K562 (cell line): ENCODE results near the gene GFRA1. TPM values are rescaled to one million over a fixed set of nuclear protein-coding genes. Genes with fewer than 3 reads are reported as not detected.

ENCODE experiments used
- ATAC-seq: fragments of 200-7000 bp; cut with Tn5 transposase; 3 replicates; pipeline ENCODE4 v1.9.1; 2020; ENCODE audit warnings: moderate library complexity
- BruUV-seq: library from RNA; stranded (reverse); fragments of 400-500 nt; replicated peaks from 2 replicates; lab custom pipeline; 2021; lab: Mats Ljungman, UMichigan
- CTCF ChIA-PET: fragments of 300-600 bp; formaldehyde crosslinking; extraction: SDS; loops from one replicate; lab custom pipeline; 2021; ENCODE audit warnings: low intra/inter-chr PET ratio; lab: Yijun Ruan, JAX
- POLR2A ChIA-PET: fragments of 300-600, 350-650 bp; sonication (Branson Sonifier 250); formaldehyde crosslinking; extraction: SDS; loops from one replicate; lab custom pipeline; 2021; ENCODE audit warnings: antibody characterized with exemption, inconsistent platforms; lab: Yijun Ruan, JAX
- DNase-seq, 4 experiments: peaks; one replicate each; pipeline versions ENCODE4 v3.0.0 to v3.0.0-alpha.2; 2011 to 2018; ENCODE audit warnings: low spot score in 3 of 4, mixed read lengths in 3 of 4; ENCODE audit errors: extremely low read depth in 1 of 4
- FAIRE-seq: peaks from 2 replicates; lab custom pipeline; 2011; peaks lifted over from hg19 to GRCh38; lab: Jason Lieb, UNC
- H2AFZ ChIP-seq: 2 replicates; pipeline ENCODE4 v1.6.0; 2011; ENCODE audit warnings: low read depth, low read length, control low read depth, inconsistent platforms
- H3K27ac ChIP-seq: fragments of 200-600 bp; 3 replicates; pipeline ENCODE4 v1.8.0; 2011; ENCODE audit warnings: low read depth, mild to moderate bottlenecking, control low read depth, inconsistent platforms, low read length, moderate library complexity, mixed read lengths; ENCODE audit errors: extremely low read depth
- H3K27me3 ChIP-seq, 2 experiments: fragments of 300-600 bp in 1 of 2; 2 replicates in 1 of 2; 3 replicates in 1 of 2; pipeline versions ENCODE4 v1.6.0 to v1.8.0; 2011; ENCODE audit warnings: inconsistent platforms in 2 of 2, low read length in 2 of 2, mild to moderate bottlenecking in 1 of 2, mixed read lengths in 1 of 2, moderate library complexity in 1 of 2; ENCODE audit not compliant: control insufficient read depth in 2 of 2, insufficient read depth in 2 of 2
- H3K36me3 ChIP-seq: fragments of 300-600 bp; 3 replicates; pipeline ENCODE4 v1.8.0; 2011; ENCODE audit warnings: mild to moderate bottlenecking, low read length, inconsistent platforms; ENCODE audit not compliant: control insufficient read depth, insufficient read depth
- H3K4me1 ChIP-seq, 2 experiments: fragments of 200-600 bp in 1 of 2; replicated peaks in 1 of 2; 2 replicates in 1 of 2; 3 replicates in 1 of 2; pipeline versions ENCODE4 v1.5.1 to v1.8.0; 2011; ENCODE audit warnings: inconsistent platforms in 2 of 2, low read length in 2 of 2, mild to moderate bottlenecking in 1 of 2, mixed read lengths in 1 of 2, moderate library complexity in 1 of 2; ENCODE audit not compliant: control insufficient read depth in 2 of 2, insufficient read depth in 2 of 2
- H3K4me2 ChIP-seq: 2 replicates; pipeline ENCODE4 v1.6.1; 2011; ENCODE audit warnings: low read length, control low read depth, inconsistent platforms, mixed read lengths; ENCODE audit not compliant: insufficient read depth
- H3K4me3 ChIP-seq: fragments of 200-600 bp; sonication (generic), shearing (Covaris generic); 2 replicates; pipeline ENCODE4 v1.5.1; 2016; ENCODE audit warnings: control low read depth, inconsistent platforms
- H3K79me2 ChIP-seq: fragments of 200-600 bp; 3 replicates; pipeline ENCODE4 v1.8.0; 2011; ENCODE audit warnings: low read length, inconsistent platforms; ENCODE audit not compliant: control insufficient read depth, insufficient read depth
- H3K9ac ChIP-seq, 2 experiments: 2 replicates each; pipeline versions ENCODE4 v1.6.0 to v1.6.1; 2011; ENCODE audit warnings: low read depth in 2 of 2, low read length in 2 of 2, control low read depth in 1 of 2, inconsistent platforms in 1 of 2, mild to moderate bottlenecking in 1 of 2, mixed read lengths in 1 of 2; ENCODE audit not compliant: insufficient read depth in 1 of 2
- H3K9me1 ChIP-seq: one replicate; pipeline ENCODE4 v1.6.0; 2011; ENCODE audit warnings: inconsistent platforms, mild to moderate bottlenecking, low read length, moderate library complexity; ENCODE audit not compliant: control insufficient read depth, insufficient read depth
- H3K9me3 ChIP-seq: replicated peaks from 2 replicates; pipeline ENCODE4 v1.5.1; 2011; ENCODE audit warnings: low read depth, low read length, inconsistent platforms; ENCODE audit not compliant: control insufficient read depth, insufficient read depth
- H4K20me1 ChIP-seq: replicated peaks from 2 replicates; pipeline ENCODE4 v1.6.1; 2011; ENCODE audit warnings: low read length, inconsistent platforms, mixed read lengths; ENCODE audit not compliant: control insufficient read depth, insufficient read depth
- ATF1 ChIP-seq, 2 experiments: fragments of 450-650 bp in 1 of 2; IDR thresholded peaks; 2 replicates each; pipeline ENCODE4 v1.6.1; 2016; ENCODE audit warnings: missing compliant biosample characterization in 1 of 2, missing genetic modification characterization in 1 of 2
- ATF4 ChIP-seq: fragments of 450-650 bp; formaldehyde crosslinking; IDR thresholded peaks from 2 replicates; pipeline ENCODE4 v1.4.0; 2022; ENCODE audit warnings: mild to moderate bottlenecking, moderate library complexity
- CBX5 ChIP-seq: IDR thresholded peaks from 2 replicates; pipeline ENCODE4 v1.6.1; 2014; ENCODE audit warnings: low read depth, borderline replicate concordance
- ETV5 ChIP-seq: sonication (generic); formaldehyde crosslinking; IDR thresholded peaks from 2 replicates; pipeline ENCODE4 v1.4.0; 2020; ENCODE audit warnings: low read depth, mild to moderate bottlenecking, missing genetic modification reagents
- ETV6 ChIP-seq, 3 experiments: fragments of 150-350 bp in 1 of 3; sonication (generic) in 1 of 3; formaldehyde crosslinking in 1 of 3; IDR thresholded peaks; 2 replicates each; pipeline versions ENCODE4 v1.6.1 to v1.8.0; 2014 to 2022; ENCODE audit warnings: borderline replicate concordance in 2 of 3, low read depth in 2 of 3, antibody characterized with exemption in 1 of 3, low read length in 1 of 3, mild to moderate bottlenecking in 1 of 3, missing genetic modification reagents in 1 of 3
- FOXO4 ChIP-seq: fragments of 450-650 bp; formaldehyde crosslinking; IDR thresholded peaks from 2 replicates; pipeline ENCODE4 v1.4.0; 2020; ENCODE audit warnings: mild to moderate bottlenecking, moderate library complexity
- HDAC3 ChIP-seq: fragments of 450-650 bp; IDR thresholded peaks from 2 replicates; pipeline ENCODE4 v1.6.1; 2018; ENCODE audit warnings: borderline replicate concordance, mild to moderate bottlenecking, moderate library complexity; ENCODE audit not compliant: partially characterized antibody
- THAP12 ChIP-seq: fragments of 250-450 bp; sonication (Bioruptor Pico); IDR thresholded peaks from 2 replicates; pipeline ENCODE4 v1.9.0; 2021; ENCODE audit warnings: mild to moderate bottlenecking, inconsistent platforms
- TOE1 ChIP-seq, 2 experiments: fragments of 450-650 bp in 1 of 2; sonication (generic) in 1 of 2; formaldehyde crosslinking in 1 of 2; IDR thresholded peaks; 2 replicates each; pipeline versions ENCODE4 v1.7.1 to v1.8.0; 2016 to 2022; ENCODE audit warnings: borderline replicate concordance in 2 of 2, mild to moderate bottlenecking in 2 of 2, antibody characterized with exemption in 1 of 2, inconsistent platforms in 1 of 2, low read depth in 1 of 2, missing genetic modification reagents in 1 of 2, moderate library complexity in 1 of 2
- ZNF384 ChIP-seq: IDR thresholded peaks from 2 replicates; pipeline ENCODE4 v1.6.1; 2012; ENCODE audit warnings: low read depth, low read length, improper control_type of control experiment
- WGBS: fragments of 100-300 bp; shearing (Covaris generic); methylation state at CpG from one replicate; pipeline ENCODE4 v1.1.6; 2016; ENCODE audit warnings: low coverage, mixed read lengths; ENCODE audit not compliant: insufficient coverage; ENCODE audit errors: missing lambda C conversion rate; 5-methylcytosine and 5-hydroxymethylcytosine counted together
- in situ Hi-C: fragments of 300-500 bp; cut with MboI; formaldehyde crosslinking; loops from 4 replicates; pipeline ENCODE4 v1.15.0; 2018; ENCODE audit warnings: inconsistent platforms, mixed read lengths
- intact Hi-C: fragments of 100-400 bp; cut with micrococcal nuclease; formaldehyde crosslinking; loops from 2 replicates; pipeline ENCODE4 v1.14.2; 2022
- polyA plus RNA-seq, 8 experiments: library from polyadenylated mRNA; depleted of rRNA in 4 of 8; stranded (reverse) in 5 of 8; unstranded in 3 of 8; fragments of >200 nt; fragmentation: Nextera tagmentation in 2 of 8; fragmentation: Illumina TruSeq in 1 of 8; extraction: Ambion mirVana in 2 of 8; extraction: Trizol in 1 of 8; gene quantifications; 2 replicates each; pipeline versions ENCODE4 v1.2.1 to v1.2.3, GENCODE V29; 2011 to 2014; ENCODE audit warnings: inconsistent platforms in 1 of 8, missing spikeins in 1 of 8
- total RNA-seq, 7 experiments: library from RNA; depleted of rRNA in 6 of 7; stranded (reverse); fragments of >200 nt in 6 of 7; fragmentation: Illumina TruSeq in 2 of 7; extraction: Trizol in 2 of 7; gene quantifications; 2 replicates each; pipeline versions ENCODE4 v1.2.1 to v1.2.3, GENCODE V29; 2011 to 2021; ENCODE audit warnings: low replicate concordance in 1 of 7
- TF ChIP-seq, protein P1 (sequence below), 2 experiments: IDR thresholded peaks; 2 replicates each; pipeline ENCODE4 v1.6.1; 2012; ENCODE audit warnings: improper control_type of control experiment in 2 of 2, low read depth in 2 of 2, low read length in 2 of 2, borderline replicate concordance in 1 of 2

GFRA1 gene
- total and polyA plus RNA-seq, 9 of the 15 experiments (the other 6 are each of a cell fraction or from before 2014, with no cell fraction given) = 0.04 TPM; not detected in 8

- H3K9me3 ChIP-seq = no peaks in the 10 kb centered on the region
- ATAC-seq (no peak), FAIRE-seq (no peak), DNase-seq (no peak)
- H3K36me3 ChIP-seq = no peaks in the 10 kb centered on the region
- TF ChIP-seq HDAC3 (no peak), ATF4 (CRISPR knock-in tag) (no peak), ETV5 (no peak), CBX5 (no peak), THAP12 (no peak), FOXO4 (CRISPR knock-in tag) (no peak), TOE1 (IDR thresholded peaks at IDR 0.05; ENCODE audit: borderline replicate concordance) (no peak), TOE1 (CRISPR knock-in tag; IDR thresholded peaks at IDR 0.05; ENCODE audit: borderline replicate concordance, low read depth) (no peak), ZNF384 (no peak), ETV6 (IDR thresholded peaks at IDR 0.05; ENCODE audit: borderline replicate concordance in 1 of 2, low read depth in 2 of 2, low read length in 1 of 2) (no peak), ETV6 (CRISPR knock-in tag; IDR thresholded peaks at IDR 0.05; ENCODE audit: borderline replicate concordance) (no peak), ATF1 (CRISPR knock-in tag; IDR thresholded peaks at IDR 0.05) (no peak), ATF1 (tag; IDR thresholded peaks at IDR 0.05) (no peak)
- TF ChIP-seq, protein P1, sequence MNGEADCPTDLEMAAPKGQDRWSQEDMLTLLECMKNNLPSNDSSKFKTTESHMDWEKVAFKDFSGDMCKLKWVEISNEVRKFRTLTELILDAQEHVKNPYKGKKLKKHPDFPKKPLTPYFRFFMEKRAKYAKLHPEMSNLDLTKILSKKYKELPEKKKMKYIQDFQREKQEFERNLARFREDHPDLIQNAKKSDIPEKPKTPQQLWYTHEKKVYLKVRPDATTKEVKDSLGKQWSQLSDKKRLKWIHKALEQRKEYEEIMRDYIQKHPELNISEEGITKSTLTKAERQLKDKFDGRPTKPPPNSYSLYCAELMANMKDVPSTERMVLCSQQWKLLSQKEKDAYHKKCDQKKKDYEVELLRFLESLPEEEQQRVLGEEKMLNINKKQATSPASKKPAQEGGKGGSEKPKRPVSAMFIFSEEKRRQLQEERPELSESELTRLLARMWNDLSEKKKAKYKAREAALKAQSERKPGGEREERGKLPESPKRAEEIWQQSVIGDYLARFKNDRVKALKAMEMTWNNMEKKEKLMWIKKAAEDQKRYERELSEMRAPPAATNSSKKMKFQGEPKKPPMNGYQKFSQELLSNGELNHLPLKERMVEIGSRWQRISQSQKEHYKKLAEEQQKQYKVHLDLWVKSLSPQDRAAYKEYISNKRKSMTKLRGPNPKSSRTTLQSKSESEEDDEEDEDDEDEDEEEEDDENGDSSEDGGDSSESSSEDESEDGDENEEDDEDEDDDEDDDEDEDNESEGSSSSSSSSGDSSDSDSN (IDR thresholded peaks at IDR 0.05; ENCODE audit: borderline replicate concordance in 1 of 2, low read depth in 2 of 2, low read length in 2 of 2) = no peak
- no peak overlapping the region for H3K27ac ChIP-seq
- H3K27me3 ChIP-seq = no peaks in the 10 kb centered on the region
- H3K4me3 ChIP-seq = no peak overlapping the region
- ChIA-PET POLR2A (no interaction called here), CTCF (no interaction called here)
- H3K4me1 ChIP-seq = no peaks in the 10 kb centered on the region
- H3K4me2 ChIP-seq = no peak overlapping the region
- intact Hi-C loops = no loop called here
- in situ Hi-C loops = no loop called here
- no peaks in the 10 kb centered on the region for H4K20me1 ChIP-seq
- no peaks in the 10 kb centered on the region for H3K9me1 ChIP-seq
- WGBS = 0% methylated on average over 5 of the region's 5 CpGs
- no peak overlapping the region for H2AFZ ChIP-seq
- H3K79me2 ChIP-seq = no peaks in the 10 kb centered on the region
- BruUV-seq = no TSS peak
- H3K9ac ChIP-seq = no peak overlapping the region
Measured at GRCh38 chr10:116226053-116226452, 47.0 kb downstream of the GFRA1 start.
